GM13976 (cell line): Measurements from ENCODE around the gene IKBKG.
"Not testable (repeated sequence)": the region's sequence is repeated elsewhere in the genome, so short reads cannot be mapped to it uniquely, and the experiment has no call there.

Experiments
- DNase-seq: peaks from one replicate; pipeline ENCODE4 v3.0.0; 2012; ENCODE audit warnings: low spot score
- CTCF ChIP-seq: IDR thresholded peaks from 2 replicates; pipeline ENCODE4 v1.5.1; 2012; ENCODE audit warnings: borderline replicate concordance, mild to moderate bottlenecking; ENCODE audit not compliant: insufficient read depth; ENCODE audit errors: extremely low read depth, missing control alignments, control extremely low read depth
- in situ Hi-C: fragments of 300-500 bp; cut with MboI; formaldehyde crosslinking; loops from one replicate; pipeline ENCODE4 v1.12.0; 2022; ENCODE audit warnings: low sequenced_read_pairs, mixed read lengths, inconsistent platforms; ENCODE audit not compliant: unreplicated experiment

Gene IKBKG

GRCh38 chrX:154605566-154605965, 58.1 kb downstream of the IKBKG start:
- DNase-seq = no peak
- in situ Hi-C loops = no loop called here
- TF ChIP-seq CTCF = no peak

- DNase-seq = no peak
- no peak for TF ChIP-seq CTCF
- in situ Hi-C loops = no loop called here
These were observed 60.0 kb downstream of the IKBKG start for GRCh38 chrX:154607370-154607769.

GRCh38 chrX:154607976-154608375, 60.6 kb downstream of the IKBKG start:
- DNase-seq, in situ Hi-C loops: not testable (repeated sequence)

DNA sequence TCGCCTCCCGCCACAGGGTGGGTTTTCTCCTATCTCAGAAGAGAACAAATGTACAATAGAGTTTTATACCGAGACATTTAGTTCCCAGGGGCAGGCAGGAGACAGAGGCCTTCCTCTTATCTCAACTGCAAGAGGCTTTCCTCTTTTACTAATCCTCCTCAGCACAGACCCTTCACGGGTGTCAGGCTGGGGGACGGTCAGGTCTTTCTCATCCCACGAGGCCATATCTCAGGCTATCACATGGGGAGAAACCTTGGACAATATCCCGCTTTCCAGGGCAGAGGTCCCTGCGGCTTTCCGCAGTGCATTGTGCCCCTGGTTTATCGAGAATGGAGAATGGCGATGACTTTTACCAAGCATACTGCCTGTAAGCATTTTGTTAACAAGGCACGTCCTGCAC, 61.4 kb downstream of the IKBKG start:
- in situ Hi-C loops = not testable (repeated sequence)

GRCh38 chrX:154611146-154611545, 63.7 kb downstream of the IKBKG start:
- DNase-seq, in situ Hi-C loops: not testable (repeated sequence)

More for the DNA sequence above, 61.4 kb downstream of the IKBKG start:
- DNase-seq = not testable (repeated sequence)

GRCh38 chrX:154613586-154613985, 66.2 kb downstream of the IKBKG start:
- in situ Hi-C loops, DNase-seq: not testable (repeated sequence)
